ENCODE measurements around the gene PDCD6IP. TPM values are rescaled to one million over a fixed set of nuclear protein-coding genes. Genes with fewer than 3 reads are reported as not detected.
A peak's percentile ranks its signal among the peaks of the same experiment; 100 is the strongest.

PDCD6IP gene
- total RNA-seq, 1 donor from 2014 or later, result 203 TPM

DNA sequence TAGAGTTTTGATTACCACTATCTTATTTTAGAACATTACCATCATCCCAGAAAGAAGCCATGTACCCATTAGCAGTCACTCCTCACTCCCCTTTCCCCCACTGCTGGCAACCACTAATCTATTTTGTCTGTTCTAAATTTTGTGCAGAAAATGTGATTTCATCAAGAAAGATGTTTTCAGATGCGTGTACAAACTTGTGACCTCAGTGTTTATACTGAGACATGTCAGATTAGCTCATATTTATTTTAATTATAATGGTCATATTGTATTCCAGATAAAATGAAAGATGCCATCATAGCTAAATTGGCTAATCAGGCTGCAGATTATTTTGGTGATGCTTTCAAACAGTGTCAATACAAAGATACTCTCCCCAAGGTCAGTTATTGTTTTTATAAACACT is 27.8 kb downstream of the PDCD6IP start:
- peaks cover 23% of the 10 kb centered on the region for H4K20me1 ChIP-seq (ENCODE audit: insufficient read depth, low read length)
- FAIRE-seq (no peak), DNase-seq (ENCODE audit: low read depth) (peak; percentile 7)
- H3K4me3 ChIP-seq (ENCODE audit: insufficient read depth, low read depth, low read length), result no peak overlapping the region
- Mint-ChIP-seq H3K4me3 (ENCODE audit: unreplicated experiment) (no peak overlapping the region), H3K27me3 (ENCODE audit: low read depth, unreplicated experiment) (no peaks in the 10 kb centered on the region), H3K36me3 (ENCODE audit: low read depth, unreplicated experiment) (peaks cover 8% of the 10 kb centered on the region), H3K4me1 (ENCODE audit: low read depth, unreplicated experiment) (peaks cover 4% of the 10 kb centered on the region), H3K27ac (ENCODE audit: unreplicated experiment) (no peak overlapping the region), H3K9me3 (ENCODE audit: unreplicated experiment) (no peaks in the 10 kb centered on the region)
- no peak for TF ChIP-seq EZH2 (IDR thresholded peaks at IDR 0.05; ENCODE audit: insufficient read depth, low read length)
- TF ChIP-seq, protein P1, sequence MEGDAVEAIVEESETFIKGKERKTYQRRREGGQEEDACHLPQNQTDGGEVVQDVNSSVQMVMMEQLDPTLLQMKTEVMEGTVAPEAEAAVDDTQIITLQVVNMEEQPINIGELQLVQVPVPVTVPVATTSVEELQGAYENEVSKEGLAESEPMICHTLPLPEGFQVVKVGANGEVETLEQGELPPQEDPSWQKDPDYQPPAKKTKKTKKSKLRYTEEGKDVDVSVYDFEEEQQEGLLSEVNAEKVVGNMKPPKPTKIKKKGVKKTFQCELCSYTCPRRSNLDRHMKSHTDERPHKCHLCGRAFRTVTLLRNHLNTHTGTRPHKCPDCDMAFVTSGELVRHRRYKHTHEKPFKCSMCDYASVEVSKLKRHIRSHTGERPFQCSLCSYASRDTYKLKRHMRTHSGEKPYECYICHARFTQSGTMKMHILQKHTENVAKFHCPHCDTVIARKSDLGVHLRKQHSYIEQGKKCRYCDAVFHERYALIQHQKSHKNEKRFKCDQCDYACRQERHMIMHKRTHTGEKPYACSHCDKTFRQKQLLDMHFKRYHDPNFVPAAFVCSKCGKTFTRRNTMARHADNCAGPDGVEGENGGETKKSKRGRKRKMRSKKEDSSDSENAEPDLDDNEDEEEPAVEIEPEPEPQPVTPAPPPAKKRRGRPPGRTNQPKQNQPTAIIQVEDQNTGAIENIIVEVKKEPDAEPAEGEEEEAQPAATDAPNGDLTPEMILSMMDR (IDR thresholded peaks at IDR 0.05; ENCODE audit: insufficient read depth, low read depth, low read length), result no peak
- no peaks in the 10 kb centered on the region for H3K27me3 ChIP-seq (ENCODE audit: insufficient read depth, low read length)
- H3K36me3 ChIP-seq (ENCODE audit: insufficient read depth, low read length), result peaks cover 37% of the 10 kb centered on the region
- no peak overlapping the region for H3K9ac ChIP-seq (ENCODE audit: low read length)
- peak overlapping the region; percentile 19 for H3K27ac ChIP-seq (ENCODE audit: low read depth, low read length)
- H3K4me1 ChIP-seq (ENCODE audit: insufficient read depth, low read length), result peaks cover 4% of the 10 kb centered on the region
- no peaks in the 10 kb centered on the region for H3K9me3 ChIP-seq (ENCODE audit: insufficient read depth, low read depth, low read length)
- H3K4me2 ChIP-seq (ENCODE audit: low read length), result no peak overlapping the region
- peaks cover 30% of the 10 kb centered on the region for H3K79me2 ChIP-seq (ENCODE audit: insufficient read depth, low read length)
- no peak overlapping the region for H2AFZ ChIP-seq (ENCODE audit: low read depth, low read length)

- Histone ChIP-seq H3K4me1 (ENCODE audit: insufficient read depth, low read length) (peaks cover 4% of the 10 kb centered on the region), H2AFZ (ENCODE audit: low read depth, low read length) (no peak overlapping the region), H3K27ac (ENCODE audit: low read depth, low read length) (no peak overlapping the region), H3K4me2 (ENCODE audit: low read length) (no peak overlapping the region), H3K36me3 (ENCODE audit: insufficient read depth, low read length) (peaks cover 35% of the 10 kb centered on the region), H3K9me3 (ENCODE audit: insufficient read depth, low read depth, low read length) (no peaks in the 10 kb centered on the region), H3K27me3 (ENCODE audit: insufficient read depth, low read length) (no peaks in the 10 kb centered on the region), H3K9ac (ENCODE audit: low read length) (no peak overlapping the region), H4K20me1 (ENCODE audit: insufficient read depth, low read length) (peaks cover 19% of the 10 kb centered on the region), H3K79me2 (ENCODE audit: insufficient read depth, low read length) (peaks cover 30% of the 10 kb centered on the region), H3K4me3 (ENCODE audit: insufficient read depth, low read depth, low read length) (no peak overlapping the region)
- Mint-ChIP-seq H3K36me3 (ENCODE audit: low read depth, unreplicated experiment) (peaks cover 8% of the 10 kb centered on the region), H3K27ac (ENCODE audit: unreplicated experiment) (no peak overlapping the region), H3K4me3 (ENCODE audit: unreplicated experiment) (no peak overlapping the region), H3K9me3 (ENCODE audit: unreplicated experiment) (no peaks in the 10 kb centered on the region), H3K27me3 (ENCODE audit: low read depth, unreplicated experiment) (no peaks in the 10 kb centered on the region), H3K4me1 (ENCODE audit: low read depth, unreplicated experiment) (peaks cover 4% of the 10 kb centered on the region)
- DNase-seq (ENCODE audit: low read depth) (peak; percentile 58), FAIRE-seq (no peak)
- no peak for TF ChIP-seq EZH2 (IDR thresholded peaks at IDR 0.05; ENCODE audit: insufficient read depth, low read length)
- TF ChIP-seq, protein P1 (IDR thresholded peaks at IDR 0.05; ENCODE audit: insufficient read depth, low read depth, low read length), result no peak
Observed at GRCh38 chr3:33826688-33827087, 28.3 kb downstream of the PDCD6IP start.

- Mint-ChIP-seq H3K4me3 (ENCODE audit: unreplicated experiment) (no peak overlapping the region), H3K4me1 (ENCODE audit: low read depth, unreplicated experiment) (peaks cover 4% of the 10 kb centered on the region), H3K36me3 (ENCODE audit: low read depth, unreplicated experiment) (peaks cover 3% of the 10 kb centered on the region), H3K27ac (ENCODE audit: unreplicated experiment) (no peak overlapping the region), H3K27me3 (ENCODE audit: low read depth, unreplicated experiment) (no peaks in the 10 kb centered on the region), H3K9me3 (ENCODE audit: unreplicated experiment) (no peaks in the 10 kb centered on the region)
- Histone ChIP-seq H3K27ac (ENCODE audit: low read depth, low read length) (no peak overlapping the region), H3K4me1 (ENCODE audit: insufficient read depth, low read length) (peaks cover 4% of the 10 kb centered on the region), H3K4me2 (ENCODE audit: low read length) (no peak overlapping the region), H4K20me1 (ENCODE audit: insufficient read depth, low read length) (peaks cover 27% of the 10 kb centered on the region), H3K9me3 (ENCODE audit: insufficient read depth, low read depth, low read length) (no peaks in the 10 kb centered on the region), H3K4me3 (ENCODE audit: insufficient read depth, low read depth, low read length) (no peak overlapping the region), H3K36me3 (ENCODE audit: insufficient read depth, low read length) (peaks cover 29% of the 10 kb centered on the region), H2AFZ (ENCODE audit: low read depth, low read length) (no peak overlapping the region), H3K27me3 (ENCODE audit: insufficient read depth, low read length) (no peaks in the 10 kb centered on the region), H3K79me2 (ENCODE audit: insufficient read depth, low read length) (peaks cover 37% of the 10 kb centered on the region), H3K9ac (ENCODE audit: low read length) (no peak overlapping the region)
- DNase-seq (ENCODE audit: low read depth), result no peak
- FAIRE-seq, result peak; percentile 52
- TF ChIP-seq, protein P1 (IDR thresholded peaks at IDR 0.05; ENCODE audit: insufficient read depth, low read depth, low read length), result no peak
- TF ChIP-seq EZH2 (IDR thresholded peaks at IDR 0.05; ENCODE audit: insufficient read depth, low read length), result no peak
Observed at GRCh38 chr3:33829720-33830119, 31.3 kb downstream of the PDCD6IP start.

All from astrocyte (in vitro differentiated cells and primary cell).